HCT116 (cell line): Measurements from ENCODE around the gene NPFFR1.

Experiments
- CTCF ChIP-seq, 3 experiments: fragments of 200-600 bp in 1 of 3; sonication (generic) in 1 of 3; IDR thresholded peaks in 2 of 3; conservative IDR thresholded peaks in 1 of 3; 2 replicates each; pipeline ENCODE4 v1.5.1; 2012 to 2017; ENCODE audit warnings: low read depth in 2 of 3, low read length in 2 of 3, antibody characterized with exemption in 1 of 3, borderline replicate concordance in 1 of 3, control low read depth in 1 of 3, mild to moderate bottlenecking in 1 of 3, mixed read lengths in 1 of 3, mixed run types in 1 of 3, moderate library complexity in 1 of 3; ENCODE audit not compliant: insufficient read depth in 1 of 3
- EZH2phosphoT487 ChIP-seq: fragments of 200-600 bp; IDR thresholded peaks from 2 replicates; pipeline ENCODE4 v1.6.1; 2018; ENCODE audit warnings: antibody characterized with exemption, borderline replicate concordance
- JUND ChIP-seq: IDR thresholded peaks from 2 replicates; pipeline ENCODE4 v1.6.1; 2012
- MAX ChIP-seq: IDR thresholded peaks from 2 replicates; pipeline ENCODE4 v1.6.1; 2012
- POLR2A ChIP-seq: IDR thresholded peaks from 2 replicates; pipeline ENCODE4 v1.7.0; 2011; ENCODE audit warnings: borderline replicate concordance; ENCODE audit not compliant: insufficient read depth, insufficient read length; ENCODE audit errors: extremely low read depth
- RAD21 ChIP-seq: IDR thresholded peaks from 2 replicates; pipeline ENCODE4 v1.6.1; 2012; ENCODE audit warnings: low read depth, mild to moderate bottlenecking
- SP1 ChIP-seq: IDR thresholded peaks from 2 replicates; pipeline ENCODE4 v1.6.1; 2012; ENCODE audit warnings: low read depth

GRCh38 chr10:70328967-70329366 is 45.2 kb upstream of the NPFFR1 start:
- TF ChIP-seq CTCF (IDR thresholded peaks at IDR 0.05 in 2 of 3, conservative IDR thresholded peaks at IDR 0.05 in 1 of 3; ENCODE audit: borderline replicate concordance in 1 of 3, insufficient read depth in 1 of 3, low read depth in 2 of 3, low read length in 2 of 3) (no peak), EZH2phosphoT487 (no peak), SP1 (no peak), RAD21 (no peak), POLR2A (no peak), MAX (no peak), JUND (no peak)
